Measurements from ENCODE around the gene INKA1. TPM values are rescaled to one million over a fixed set of nuclear protein-coding genes. Genes with fewer than 3 reads are reported as not detected.

The INKA1 gene
- total and polyA plus RNA-seq, 9 donors = 0.25 to 5.5 (median 3.4) TPM

GRCh38 chr3:49799761-49800160 is 3.3 kb upstream of the INKA1 start, which contains the start of gene CDHR4:
Gene CDHR4 (minus strand): TSS chr3:49799873. CDS start chr3:49799812, 61 bp downstream.
- Histone ChIP-seq H3K4me3 (no peak within 1 kb of the TSS), H3K27ac (no peak within 1 kb of the TSS), H3K9me3 (no peaks in the 10 kb centered on the region), H3K36me3 (no peaks in the 10 kb centered on the region), H3K27me3 (no peaks in the 10 kb centered on the region), H3K4me1 (ENCODE audit: insufficient read depth) (peaks cover 5% of the 10 kb centered on the region)
- intact Hi-C loops (cut with DNase I) = loop anchor here in 1 of 4 donors (10.0 kb wide), 1 partner anchor 105 kb away; the partner anchor contains the start of gene MST1R
- WGBS, 3 donors = 58 to 60% (median 58%) methylated on average over 4 of the region's 4 CpGs
- TF ChIP-seq CTCF (IDR thresholded peaks at IDR 0.05) (no peak), POLR2A (IDR thresholded peaks at IDR 0.05) (no peak)
- no peak for DNase-seq

GRCh38 chr3:49801160-49801559 is 1.9 kb upstream of the INKA1 start:
- Histone ChIP-seq H3K9me3 (no peaks in the 10 kb centered on the region), H3K4me1 (ENCODE audit: insufficient read depth) (peaks cover 11% of the 10 kb centered on the region), H3K27ac (no peak overlapping the region), H3K36me3 (no peaks in the 10 kb centered on the region), H3K4me3 (no peak overlapping the region), H3K27me3 (no peaks in the 10 kb centered on the region)
- TF ChIP-seq EP300 (IDR thresholded peaks at IDR 0.05) (no peak), POLR2A (IDR thresholded peaks at IDR 0.05) (no peak), CTCF (IDR thresholded peaks at IDR 0.05) (no peak)
- 76 to 83% (median 77%) methylated on average over 2 of the region's 2 CpGs for WGBS, 3 donors
- intact Hi-C loops (cut with DNase I) = loop anchor here in 1 of 4 donors (10.0 kb wide), 1 partner anchor 104 kb away; the partner anchor contains the start of gene MST1R
- no peak for DNase-seq

GRCh38 chr3:49803465-49804140 is 542 bp downstream of the INKA1 start:
- no peaks in the 10 kb centered on the region for H3K9me3 ChIP-seq
- peak overlapping the region; percentile 67 for H3K4me3 ChIP-seq
- WGBS, 3 donors = 1 to 3% (median 2%) methylated on average over 28 to 41 of the region's 41 CpGs
- peak overlapping the region; percentile 50 to 92 for H3K27ac ChIP-seq
- TF ChIP-seq POLR2A (IDR thresholded peaks at IDR 0.05) = no peak
- no peak for TF ChIP-seq CTCF (IDR thresholded peaks at IDR 0.05)
- no peak for TF ChIP-seq EP300 (IDR thresholded peaks at IDR 0.05)
- peak in 2 of 5 donors; percentile 36 to 50 for DNase-seq
- peaks cover 11% of the 10 kb centered on the region for H3K4me1 ChIP-seq (ENCODE audit: insufficient read depth)
- no peaks in the 10 kb centered on the region for H3K36me3 ChIP-seq
- intact Hi-C loops (cut with DNase I) = loop anchor here (2.0 to 10.0 kb wide), 3 partner anchors 35 to 101 kb away; partner anchors contain the start of gene MST1R (in 1 of the 4)
- H3K27me3 ChIP-seq = no peaks in the 10 kb centered on the region

GRCh38 chr3:49804141-49805041 is 1.3 kb downstream of the INKA1 start:
- Histone ChIP-seq H3K27me3 (no peaks in the 10 kb centered on the region), H3K4me3 (peak overlapping the region; percentile 67), H3K27ac (no peak overlapping the region), H3K36me3 (no peaks in the 10 kb centered on the region), H3K4me1 (ENCODE audit: insufficient read depth) (peaks cover 11% of the 10 kb centered on the region), H3K9me3 (no peaks in the 10 kb centered on the region)
- intact Hi-C loops (cut with DNase I) = loop anchor here in 2 of 4 donors (2.0 to 10.0 kb wide), 2 partner anchors 34 to 100 kb away; partner anchors contain the start of gene MST1R (in 1 of the 2)
- peak in 3 of 5 donors; percentile 43 to 54 (median 48) for DNase-seq
- 67 to 75% (median 68%) methylated on average over 24 to 26 of the region's 26 CpGs for WGBS, 3 donors
- TF ChIP-seq POLR2A (IDR thresholded peaks at IDR 0.05) (no peak), CTCF (IDR thresholded peaks at IDR 0.05) (no peak), EP300 (IDR thresholded peaks at IDR 0.05) (no peak)
